ENCODE results near the gene GRPR. TPM values are rescaled to one million over a fixed set of nuclear protein-coding genes. Genes with fewer than 3 reads are reported as not detected.
"Not testable (repeated sequence)": the region's sequence is repeated elsewhere in the genome, so short reads cannot be mapped to it uniquely, and the experiment has no call there.

The GRPR gene
- total and polyA plus RNA-seq, 7 donors = 0.19 to 2.8 (median 0.83) TPM; not detected in 2

- no peaks in the 10 kb centered on the region for H3K27me3 ChIP-seq
- H3K4me3 ChIP-seq = no peak overlapping the region
- WGBS, 2 donors = 93 to 100% methylated on average over 3 of the region's 3 CpGs
- no peak overlapping the region for H3K27ac ChIP-seq
- no peaks in the 10 kb centered on the region for H3K4me1 ChIP-seq
- H3K36me3 ChIP-seq = no peaks in the 10 kb centered on the region
- H3K9me3 ChIP-seq = no peaks in the 10 kb centered on the region
- DNase-seq = no peak
- TF ChIP-seq EP300 (IDR thresholded peaks at IDR 0.05) (no peak), POLR2A (IDR thresholded peaks at IDR 0.05) (no peak), POLR2AphosphoS5 (IDR thresholded peaks at IDR 0.05) (no peak)
- TF ChIP-seq, protein P1, sequence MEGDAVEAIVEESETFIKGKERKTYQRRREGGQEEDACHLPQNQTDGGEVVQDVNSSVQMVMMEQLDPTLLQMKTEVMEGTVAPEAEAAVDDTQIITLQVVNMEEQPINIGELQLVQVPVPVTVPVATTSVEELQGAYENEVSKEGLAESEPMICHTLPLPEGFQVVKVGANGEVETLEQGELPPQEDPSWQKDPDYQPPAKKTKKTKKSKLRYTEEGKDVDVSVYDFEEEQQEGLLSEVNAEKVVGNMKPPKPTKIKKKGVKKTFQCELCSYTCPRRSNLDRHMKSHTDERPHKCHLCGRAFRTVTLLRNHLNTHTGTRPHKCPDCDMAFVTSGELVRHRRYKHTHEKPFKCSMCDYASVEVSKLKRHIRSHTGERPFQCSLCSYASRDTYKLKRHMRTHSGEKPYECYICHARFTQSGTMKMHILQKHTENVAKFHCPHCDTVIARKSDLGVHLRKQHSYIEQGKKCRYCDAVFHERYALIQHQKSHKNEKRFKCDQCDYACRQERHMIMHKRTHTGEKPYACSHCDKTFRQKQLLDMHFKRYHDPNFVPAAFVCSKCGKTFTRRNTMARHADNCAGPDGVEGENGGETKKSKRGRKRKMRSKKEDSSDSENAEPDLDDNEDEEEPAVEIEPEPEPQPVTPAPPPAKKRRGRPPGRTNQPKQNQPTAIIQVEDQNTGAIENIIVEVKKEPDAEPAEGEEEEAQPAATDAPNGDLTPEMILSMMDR (IDR thresholded peaks at IDR 0.05) = no peak
- intact Hi-C loops (cut with DNase I) = no loop called here
These were observed 49.0 kb downstream of the GRPR start for GRCh38 chrX:16172391-16172790.

DNA sequence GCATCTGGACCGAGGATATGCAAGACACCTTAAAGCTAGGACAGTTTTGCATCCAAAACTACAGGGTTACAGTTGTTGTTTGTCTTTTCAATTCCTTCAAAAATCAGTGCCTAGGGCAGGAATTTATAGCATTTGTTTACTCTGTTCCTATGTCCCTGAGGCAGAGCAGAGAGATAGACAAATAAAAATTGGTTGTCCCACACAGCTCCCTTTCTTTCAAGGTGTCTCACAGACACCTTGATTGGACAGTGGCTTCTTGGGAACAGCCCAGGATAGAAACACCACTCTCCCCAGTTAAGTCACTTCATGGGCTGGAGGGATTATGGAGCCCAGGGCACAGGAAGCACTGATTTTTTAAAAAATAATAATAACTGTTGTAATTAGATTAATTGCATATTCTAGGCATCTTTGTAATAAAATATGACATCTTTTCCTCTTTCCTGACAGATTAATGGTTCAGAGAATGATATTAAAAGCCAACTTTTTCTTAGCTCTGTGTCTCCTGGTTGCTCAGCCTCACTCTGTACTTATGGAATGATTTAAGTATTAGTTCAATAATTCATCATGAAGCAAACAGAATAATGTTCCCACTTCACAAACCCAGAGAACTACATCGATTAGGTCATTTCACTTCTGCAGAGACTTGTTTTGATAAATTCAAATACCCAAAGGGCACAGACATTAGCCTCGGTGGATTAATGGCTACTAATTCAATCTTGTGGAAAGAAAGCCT is 52.1 kb downstream of the GRPR start:
- WGBS, 2 donors = 60 to 85% methylated on average over 3 of the region's 3 CpGs

DNA sequence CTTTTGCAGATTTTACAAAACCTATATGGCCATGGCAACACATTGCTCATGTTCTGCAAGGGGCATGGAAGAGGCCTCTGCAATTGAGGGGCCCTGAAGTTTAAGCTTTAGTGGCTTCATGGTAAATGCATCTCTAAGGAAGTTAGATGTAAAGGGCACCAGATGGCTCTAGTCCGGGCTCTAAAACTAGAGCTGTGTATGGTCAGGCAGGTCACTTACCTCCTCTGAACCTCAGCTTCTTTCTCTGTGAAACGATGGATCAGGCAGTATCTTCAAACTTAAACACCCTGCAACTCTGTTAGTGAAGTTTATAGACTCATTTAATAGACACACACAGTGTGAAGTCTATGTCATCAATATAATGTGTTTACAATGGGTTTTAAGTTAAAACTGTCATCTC is 53.9 kb downstream of the GRPR start:
- intact Hi-C loops (cut with DNase I) = no loop called here
- no peak overlapping the region for H3K4me3 ChIP-seq
- H3K27ac ChIP-seq = no peak overlapping the region
- no peaks in the 10 kb centered on the region for H3K36me3 ChIP-seq
- no peaks in the 10 kb centered on the region for H3K9me3 ChIP-seq
- DNase-seq = no peak
- 35 to 43% methylated on average over 2 of the region's 2 CpGs for WGBS, 2 donors
- TF ChIP-seq, protein P1 (IDR thresholded peaks at IDR 0.05) = no peak
- TF ChIP-seq POLR2AphosphoS5 (IDR thresholded peaks at IDR 0.05) (no peak), EP300 (IDR thresholded peaks at IDR 0.05) (no peak), POLR2A (IDR thresholded peaks at IDR 0.05) (no peak)
- no peaks in the 10 kb centered on the region for H3K4me1 ChIP-seq
- H3K27me3 ChIP-seq = no peaks in the 10 kb centered on the region

More for the DNA sequence above, 52.1 kb downstream of the GRPR start:
- H3K9me3 ChIP-seq = no peaks in the 10 kb centered on the region
- TF ChIP-seq POLR2AphosphoS5 (IDR thresholded peaks at IDR 0.05) (no peak), POLR2A (IDR thresholded peaks at IDR 0.05) (no peak), EP300 (IDR thresholded peaks at IDR 0.05) (no peak)
- TF ChIP-seq, protein P1 (IDR thresholded peaks at IDR 0.05) = no peak
- no peaks in the 10 kb centered on the region for H3K27me3 ChIP-seq
- no peaks in the 10 kb centered on the region for H3K4me1 ChIP-seq
- H3K27ac ChIP-seq = no peak overlapping the region
- H3K36me3 ChIP-seq = no peaks in the 10 kb centered on the region
- DNase-seq = no peak
- no peak overlapping the region for H3K4me3 ChIP-seq
- intact Hi-C loops (cut with DNase I) = no loop called here

DNA sequence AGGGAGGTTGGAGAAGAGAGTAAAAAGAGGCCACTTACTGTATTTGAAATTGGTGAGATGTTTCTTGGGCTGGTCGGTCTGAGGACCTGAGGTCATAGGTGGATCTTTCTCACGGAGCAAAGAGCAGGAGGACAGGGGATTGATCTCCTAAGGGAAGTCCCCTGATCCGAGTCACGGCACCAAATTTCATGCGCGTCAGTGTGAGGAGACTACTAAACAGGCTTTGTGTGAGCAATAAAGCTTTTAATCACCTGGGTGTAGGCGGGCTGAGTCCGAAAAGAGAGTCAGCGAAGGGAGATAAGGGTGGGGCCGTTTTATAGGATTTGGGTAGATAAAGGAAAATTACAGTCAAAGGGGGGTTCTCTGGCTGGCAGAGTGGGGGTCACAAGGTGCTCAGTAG is 60.5 kb downstream of the GRPR start:
- H3K27ac ChIP-seq; intact Hi-C loops (cut with DNase I); H3K4me1 ChIP-seq; H3K9me3 ChIP-seq; H3K4me3 ChIP-seq; H3K36me3 ChIP-seq; DNase-seq; H3K27me3 ChIP-seq: not testable (repeated sequence)
- WGBS, 2 donors = 14 to 63% methylated on average over 9 to 10 of the region's 10 CpGs

- intact Hi-C loops (cut with DNase I) = no loop called here
- 80 to 83% methylated on average over 2 of the region's 2 CpGs for WGBS, 2 donors
- Histone ChIP-seq H3K9me3 (no peaks in the 10 kb centered on the region), H3K27ac (no peak overlapping the region), H3K4me1 (no peaks in the 10 kb centered on the region), H3K4me3 (no peak overlapping the region), H3K36me3 (no peaks in the 10 kb centered on the region), H3K27me3 (no peaks in the 10 kb centered on the region)
- no peak for TF ChIP-seq POLR2A (IDR thresholded peaks at IDR 0.05)
- TF ChIP-seq EP300 (IDR thresholded peaks at IDR 0.05) = no peak
- TF ChIP-seq, protein P1 (IDR thresholded peaks at IDR 0.05) = no peak
- TF ChIP-seq POLR2AphosphoS5 (IDR thresholded peaks at IDR 0.05) = no peak
- DNase-seq = no peak
These were observed 62.4 kb downstream of the GRPR start for GRCh38 chrX:16185725-16186136.
